ENCODE results near the gene SLC34A3. TPM values are rescaled to one million over a fixed set of nuclear protein-coding genes. Genes with fewer than 3 reads are reported as not detected.

The SLC34A3 gene
- total and polyA plus RNA-seq, 2 donors (not counting 3 experiments of a cell fraction or from before 2014, with no cell fraction given): not detected

DNA sequence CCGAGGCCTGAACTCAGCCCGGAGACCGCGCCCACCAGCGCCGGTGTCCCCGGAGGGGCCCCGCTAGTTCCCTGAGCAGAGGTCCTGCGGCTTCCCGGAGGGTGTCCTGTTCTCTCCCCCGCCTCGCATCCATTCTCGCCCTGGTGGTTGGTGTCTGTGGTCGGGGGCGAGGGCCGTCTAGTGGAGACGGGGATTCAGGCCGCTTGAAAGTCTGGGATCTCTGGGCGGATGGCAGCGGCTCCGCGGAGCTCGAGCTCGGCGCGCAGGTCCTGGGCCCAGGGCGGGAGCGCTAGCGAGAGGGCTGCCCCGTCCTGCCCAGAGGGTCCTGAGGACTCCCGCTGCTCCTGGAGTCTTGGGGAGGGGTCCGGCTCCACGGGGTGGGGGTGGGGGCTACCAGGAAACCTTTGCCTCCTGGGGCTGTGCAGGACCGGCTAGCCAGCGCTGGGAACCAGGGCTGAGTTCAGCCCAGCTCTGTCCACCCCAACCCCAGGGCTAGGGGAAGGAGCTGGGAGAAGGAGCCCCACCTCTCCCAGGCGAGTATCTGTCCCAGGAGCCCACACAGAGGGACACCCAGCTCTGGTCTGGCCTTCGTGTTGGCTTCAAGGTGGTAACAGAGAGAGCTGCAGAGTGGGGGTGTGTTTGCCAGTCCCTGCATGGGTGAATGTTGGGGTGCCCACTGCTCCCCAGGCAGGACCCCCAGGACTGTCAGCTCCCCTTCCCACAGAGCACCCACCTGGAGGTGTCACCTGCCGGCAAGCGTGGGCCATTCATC lies 50.8 kb downstream of the SLC34A3 start:
- Histone ChIP-seq H3K4me1 (ENCODE audit: control insufficient read depth, extremely low read depth, insufficient read depth, low read length) (peaks cover 23% of the 10 kb centered on the region), H4K20me1 (replicated peaks; ENCODE audit: control insufficient read depth, extremely low read depth, insufficient read depth, low read length) (no peaks in the 10 kb centered on the region), H3K9me1 (replicated peaks; ENCODE audit: control insufficient read depth, extremely low read depth, insufficient read depth, low read length) (no peaks in the 10 kb centered on the region), H2AFZ (ENCODE audit: low read depth, low read length) (no peak overlapping the region), H3K27ac (ENCODE audit: insufficient read depth, low read depth, low read length) (no peak overlapping the region), H3K4me2 (ENCODE audit: insufficient read depth, low read length) (no peak overlapping the region), H3K79me2 (ENCODE audit: control insufficient read depth, insufficient read depth, low read length) (peaks cover 42% of the 10 kb centered on the region), H3K9me3 (replicated peaks; ENCODE audit: control insufficient read depth, insufficient read depth, low read length) (no peaks in the 10 kb centered on the region), H3K36me3 (ENCODE audit: control insufficient read depth in 2 of 2, extremely low read depth in 1 of 2, insufficient read depth in 2 of 2, low read length in 2 of 2) (peaks cover 10% of the 10 kb centered on the region in 2 experiments), H3K27me3 (ENCODE audit: control insufficient read depth in 2 of 2, insufficient read depth in 2 of 2, low read length in 2 of 2) (no peaks in the 10 kb centered on the region), H3K9ac (replicated peaks; ENCODE audit: extremely low read depth, insufficient read depth, low read length) (no peak overlapping the region), H3K4me3 (replicated peaks in 1 of 3; ENCODE audit: insufficient read depth in 1 of 3, low read depth in 1 of 3, low read length in 3 of 3) (no peak overlapping the region)
- DNase-seq (ENCODE audit: low read depth, low spot score) (no peak), FAIRE-seq (no peak)
- TF ChIP-seq MYC (IDR thresholded peaks at IDR 0.05; ENCODE audit: low read depth, low read length) (no peak), EZH2 (IDR thresholded peaks at IDR 0.05; ENCODE audit: borderline replicate concordance, low read depth, low read length, severe bottlenecking) (no peak), POLR2A (IDR thresholded peaks at IDR 0.05; ENCODE audit: low read depth, low read length) (no peak)
- dilution Hi-C loops (cut with MboI; ENCODE audit: extremely low pct_ligation_motif_present, low sequenced_read_pairs): no loop called here
- intact Hi-C loops (cut with micrococcal nuclease): no loop called here
- POLR2A ChIA-PET: no interaction called here
- CTCF ChIA-PET: no interaction called here
- no TSS peak for BruUV-seq (replicated peaks)

Other genes starting within 250 kb of the SLC34A3 start
Only the 30 nearest of the 31 such genes appear.
- 35.0 and 38.7 TPM in 2 replicates for gene PAXX, start 238.5 kb upstream of the SLC34A3 start, total RNA-seq
- 34.0 and 49.9 TPM in 2 replicates for gene PAXX, start 238.5 kb upstream of the SLC34A3 start, polyA plus RNA-seq
- not detected in 2 replicates for gene CLIC3, start 234.3 kb upstream of the SLC34A3 start, total RNA-seq
- 2.3 and 4.1 TPM in 2 replicates for gene CLIC3, start 234.3 kb upstream of the SLC34A3 start, polyA plus RNA-seq
- gene ABCA2, start 202.7 kb upstream of the SLC34A3 start, total RNA-seq: 20.0 and 23.4 TPM in 2 replicates
- gene ABCA2, start 202.7 kb upstream of the SLC34A3 start, polyA plus RNA-seq: 29.1 and 41.2 TPM in 2 replicates
- gene FUT7, start 198.8 kb upstream of the SLC34A3 start, total RNA-seq: not detected in 2 replicates
- not detected in 2 replicates for gene FUT7, start 198.8 kb upstream of the SLC34A3 start, polyA plus RNA-seq
- 157 and 181 TPM in 2 replicates for gene NPDC1, start 184.7 kb upstream of the SLC34A3 start, total RNA-seq
- 115 and 144 TPM in 2 replicates for gene NPDC1, start 184.7 kb upstream of the SLC34A3 start, polyA plus RNA-seq
- not detected in 2 replicates for gene ENTPD2, start 176.8 kb upstream of the SLC34A3 start, total RNA-seq
- gene ENTPD2, start 176.8 kb upstream of the SLC34A3 start, polyA plus RNA-seq: 0.03 TPM in 1 of 2 replicates, not detected in the other
- 24.3 and 27.8 TPM in 2 replicates for gene SAPCD2, start 160.3 kb upstream of the SLC34A3 start, total RNA-seq
- 11.5 and 13.2 TPM in 2 replicates for gene SAPCD2, start 160.3 kb upstream of the SLC34A3 start, polyA plus RNA-seq
- gene UAP1L1, start 153.4 kb upstream of the SLC34A3 start, total RNA-seq: 38.1 and 41.7 TPM in 2 replicates
- gene UAP1L1, start 153.4 kb upstream of the SLC34A3 start, polyA plus RNA-seq: 26.0 and 31.0 TPM in 2 replicates
- 67.7 and 75.3 TPM in 2 replicates for gene MAN1B1, start 143.9 kb upstream of the SLC34A3 start, total RNA-seq
- gene MAN1B1, start 143.9 kb upstream of the SLC34A3 start, polyA plus RNA-seq: 81.0 and 83.3 TPM in 2 replicates
- gene DPP7, start 116.2 kb upstream of the SLC34A3 start, total RNA-seq: 118 and 149 TPM in 2 replicates
- 200 and 247 TPM in 2 replicates for gene DPP7, start 116.2 kb upstream of the SLC34A3 start, polyA plus RNA-seq
- gene GRIN1, start 91.7 kb upstream of the SLC34A3 start, total RNA-seq: not detected in 2 replicates
- not detected in 2 replicates for gene GRIN1, start 91.7 kb upstream of the SLC34A3 start, polyA plus RNA-seq
- gene LRRC26, start 60.9 kb upstream of the SLC34A3 start, total RNA-seq: not detected in 2 replicates
- 0.08 TPM in 1 of 2 replicates, not detected in the other for gene LRRC26, start 60.9 kb upstream of the SLC34A3 start, polyA plus RNA-seq
- gene TMEM210, start 58.8 kb upstream of the SLC34A3 start, total RNA-seq: not detected in 2 replicates
- gene TMEM210, start 58.8 kb upstream of the SLC34A3 start, polyA plus RNA-seq: not detected in 2 replicates
- 69.2 and 70.0 TPM in 2 replicates for gene ANAPC2, start 42.3 kb upstream of the SLC34A3 start, total RNA-seq
- gene ANAPC2, start 42.3 kb upstream of the SLC34A3 start, polyA plus RNA-seq: 44.8 and 57.5 TPM in 2 replicates
- 89.0 and 90.5 TPM in 2 replicates for gene SSNA1, start 42.2 kb upstream of the SLC34A3 start, total RNA-seq
- 146 and 162 TPM in 2 replicates for gene SSNA1, start 42.2 kb upstream of the SLC34A3 start, polyA plus RNA-seq
- gene TPRN, start 30.2 kb upstream of the SLC34A3 start, total RNA-seq: 12.1 and 12.4 TPM in 2 replicates
- gene TPRN, start 30.2 kb upstream of the SLC34A3 start, polyA plus RNA-seq: 4.3 and 5.7 TPM in 2 replicates
- 25.6 and 29.6 TPM in 2 replicates for gene TMEM203, start 25.3 kb upstream of the SLC34A3 start, total RNA-seq
- 39.8 and 40.4 TPM in 2 replicates for gene TMEM203, start 25.3 kb upstream of the SLC34A3 start, polyA plus RNA-seq
- 23.4 and 26.7 TPM in 2 replicates for gene NDOR1, start 25.2 kb upstream of the SLC34A3 start, total RNA-seq
- 13.5 and 18.0 TPM in 2 replicates for gene NDOR1, start 25.2 kb upstream of the SLC34A3 start, polyA plus RNA-seq
- 3.8 and 4.8 TPM in 2 replicates for gene RNF208, start 8.7 kb upstream of the SLC34A3 start, total RNA-seq
- gene RNF208, start 8.7 kb upstream of the SLC34A3 start, polyA plus RNA-seq: 1.3 and 1.7 TPM in 2 replicates
- gene CYSRT1, start 5.7 kb upstream of the SLC34A3 start, total RNA-seq: 0.44 and 0.92 TPM in 2 replicates
- 1.1 and 1.6 TPM in 2 replicates for gene CYSRT1, start 5.7 kb upstream of the SLC34A3 start, polyA plus RNA-seq
- gene RNF224, start 3.4 kb upstream of the SLC34A3 start, total RNA-seq: not detected in 2 replicates
- not detected in 2 replicates for gene RNF224, start 3.4 kb upstream of the SLC34A3 start, polyA plus RNA-seq
- 546 and 558 TPM in 2 replicates for gene TUBB4B, start 10.4 kb downstream of the SLC34A3 start, total RNA-seq
- 418 and 439 TPM in 2 replicates for gene TUBB4B, start 10.4 kb downstream of the SLC34A3 start, polyA plus RNA-seq
- not detected in 2 replicates for gene STPG3, start 20.4 kb downstream of the SLC34A3 start, total RNA-seq
- gene STPG3, start 20.4 kb downstream of the SLC34A3 start, polyA plus RNA-seq: not detected in 2 replicates
- gene NELFB, start 24.4 kb downstream of the SLC34A3 start, total RNA-seq: 70.2 and 76.1 TPM in 2 replicates
- gene NELFB, start 24.4 kb downstream of the SLC34A3 start, polyA plus RNA-seq: 61.8 and 62.3 TPM in 2 replicates
- 46.4 and 48.0 TPM in 2 replicates for gene TOR4A, start 46.8 kb downstream of the SLC34A3 start, total RNA-seq
- 32.4 and 45.7 TPM in 2 replicates for gene TOR4A, start 46.8 kb downstream of the SLC34A3 start, polyA plus RNA-seq
- gene NRARP, start 71.4 kb downstream of the SLC34A3 start, total RNA-seq: 50.0 and 61.0 TPM in 2 replicates
- 54.0 and 72.9 TPM in 2 replicates for gene NRARP, start 71.4 kb downstream of the SLC34A3 start, polyA plus RNA-seq
- 26.6 and 30.3 TPM in 2 replicates for gene EXD3, start 192.3 kb downstream of the SLC34A3 start, total RNA-seq
- 17.7 and 24.7 TPM in 2 replicates for gene EXD3, start 192.3 kb downstream of the SLC34A3 start, polyA plus RNA-seq
- 0.91 and 1.3 TPM in 2 replicates for gene NOXA1, start 192.5 kb downstream of the SLC34A3 start, total RNA-seq
- gene NOXA1, start 192.5 kb downstream of the SLC34A3 start, polyA plus RNA-seq: 0.40 and 0.51 TPM in 2 replicates
- gene ENTPD8, start 210.5 kb downstream of the SLC34A3 start, total RNA-seq: 0.42 and 0.51 TPM in 2 replicates
- gene ENTPD8, start 210.5 kb downstream of the SLC34A3 start, polyA plus RNA-seq: 0.44 and 0.45 TPM in 2 replicates
- 43.3 and 45.4 TPM in 2 replicates for gene NSMF, start 228.4 kb downstream of the SLC34A3 start, total RNA-seq
- gene NSMF, start 228.4 kb downstream of the SLC34A3 start, polyA plus RNA-seq: 53.7 and 66.9 TPM in 2 replicates